Keratinocyte (primary cell): Measurements from ENCODE around the gene RARA.

ENCODE experiments used
- EZH2 ChIP-seq: IDR thresholded peaks from one replicate; pipeline ENCODE4 v1.6.1; 2012; ENCODE audit warnings: inconsistent platforms, mild to moderate bottlenecking, low read length, moderate library complexity
- TF ChIP-seq, protein P1 (sequence below), 3 experiments: IDR thresholded peaks in 1 of 3; conservative IDR thresholded peaks in 1 of 3; optimal IDR thresholded peaks in 1 of 3; 2 replicates in 2 of 3; 3 replicates in 1 of 3; pipeline versions ENCODE3 to v1.5.1; 2011; ENCODE audit warnings: low read length in 3 of 3, mild to moderate bottlenecking in 3 of 3, moderate library complexity in 2 of 3, control low read depth in 1 of 3, inconsistent platforms in 1 of 3; ENCODE audit not compliant: insufficient read depth in 2 of 3; ENCODE audit errors: extremely low read depth in 1 of 3

DNA sequence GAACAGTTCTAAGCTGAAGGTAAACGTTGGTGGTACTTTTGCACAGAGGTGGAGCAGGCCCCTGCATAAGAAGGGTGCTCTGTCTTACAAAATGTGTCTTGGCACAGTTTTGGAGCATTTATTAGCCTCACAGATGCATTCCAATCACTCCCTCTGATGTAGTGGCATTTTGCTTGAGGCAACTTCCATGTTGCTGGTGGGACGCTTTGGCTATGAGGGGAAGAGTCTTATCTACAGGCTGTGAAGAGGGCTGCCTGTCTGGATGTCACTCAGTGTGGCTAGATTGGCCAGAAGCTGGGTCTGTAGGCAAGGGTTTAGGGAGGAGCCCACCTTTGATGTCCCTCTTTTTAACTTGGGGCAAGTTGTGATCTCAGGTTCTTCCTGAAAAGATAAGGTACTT, 2.6 kb upstream of the RARA start:
- TF ChIP-seq EZH2: no peak
- TF ChIP-seq, protein P1, sequence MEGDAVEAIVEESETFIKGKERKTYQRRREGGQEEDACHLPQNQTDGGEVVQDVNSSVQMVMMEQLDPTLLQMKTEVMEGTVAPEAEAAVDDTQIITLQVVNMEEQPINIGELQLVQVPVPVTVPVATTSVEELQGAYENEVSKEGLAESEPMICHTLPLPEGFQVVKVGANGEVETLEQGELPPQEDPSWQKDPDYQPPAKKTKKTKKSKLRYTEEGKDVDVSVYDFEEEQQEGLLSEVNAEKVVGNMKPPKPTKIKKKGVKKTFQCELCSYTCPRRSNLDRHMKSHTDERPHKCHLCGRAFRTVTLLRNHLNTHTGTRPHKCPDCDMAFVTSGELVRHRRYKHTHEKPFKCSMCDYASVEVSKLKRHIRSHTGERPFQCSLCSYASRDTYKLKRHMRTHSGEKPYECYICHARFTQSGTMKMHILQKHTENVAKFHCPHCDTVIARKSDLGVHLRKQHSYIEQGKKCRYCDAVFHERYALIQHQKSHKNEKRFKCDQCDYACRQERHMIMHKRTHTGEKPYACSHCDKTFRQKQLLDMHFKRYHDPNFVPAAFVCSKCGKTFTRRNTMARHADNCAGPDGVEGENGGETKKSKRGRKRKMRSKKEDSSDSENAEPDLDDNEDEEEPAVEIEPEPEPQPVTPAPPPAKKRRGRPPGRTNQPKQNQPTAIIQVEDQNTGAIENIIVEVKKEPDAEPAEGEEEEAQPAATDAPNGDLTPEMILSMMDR (optimal IDR thresholded peaks at IDR 0.05 in 1 of 3, IDR thresholded peaks at IDR 0.05 in 1 of 3, conservative IDR thresholded peaks at IDR 0.05 in 1 of 3; ENCODE audit: extremely low read depth in 1 of 3, insufficient read depth in 2 of 3, low read length in 3 of 3): no peak
